Peyer's patch (tissue), 4 donors: ENCODE results near the gene NFKBIE. TPM values are rescaled to one million over a fixed set of nuclear protein-coding genes. Genes with fewer than 3 reads are reported as not detected.
A peak's percentile ranks its signal among the peaks of the same experiment; 100 is the strongest.

Source experiments
- DNase-seq, 3 donors: peaks; one replicate each; pipeline ENCODE4 v3.0.0-alpha.2; 2017 to 2019
- H3K27ac ChIP-seq, 4 donors: fragments of 200-600 bp; sonication (generic); one replicate each; pipeline ENCODE4 v1.5.1; 2016 to 2019
- H3K27me3 ChIP-seq, 2 donors: fragments of 200-600 bp; sonication (generic); one replicate each; pipeline ENCODE4 v1.5.1; 2019
- H3K36me3 ChIP-seq, 3 donors: fragments of 200-600 bp; sonication (generic); one replicate each; pipeline ENCODE4 v1.5.1; 2016 to 2019
- H3K4me1 ChIP-seq, 4 donors: fragments of 200-600 bp; sonication (generic); one replicate each; pipeline ENCODE4 v1.5.1; 2016 to 2019
- H3K4me3 ChIP-seq, 4 donors: fragments of 200-600 bp; sonication (generic); 1 replicate in 3 of 4; 2 replicates in 1 of 4; pipeline ENCODE4 v1.5.1; 2016 to 2019; ENCODE audit warnings: mild to moderate bottlenecking in 1 of 4
- H3K9me3 ChIP-seq, 4 donors: fragments of 200-600 bp; sonication (generic); one replicate each; pipeline ENCODE4 v1.5.1; 2016 to 2019; ENCODE audit warnings: mild to moderate bottlenecking in 1 of 4
- CTCF ChIP-seq, 6 experiments: fragments of 450-650 bp in 4 of 6; fragments of 200-600 bp in 2 of 6; sonication (generic) in 1 of 6; IDR thresholded peaks; one replicate each; pipeline ENCODE4 v1.5.1; 2017 to 2019; ENCODE audit warnings: antibody characterized with exemption in 6 of 6, mild to moderate bottlenecking in 3 of 6, moderate library complexity in 1 of 6
- POLR2A ChIP-seq, 2 donors: fragments of 450-650 bp; IDR thresholded peaks; one replicate each; pipeline ENCODE4 v1.5.1; 2017; ENCODE audit warnings: antibody characterized with exemption in 2 of 2, mild to moderate bottlenecking in 2 of 2, moderate library complexity in 2 of 2
- total RNA-seq, 4 donors: library from RNA; depleted of rRNA; stranded (reverse); fragments of >200 nt; gene quantifications; one replicate each; pipeline ENCODE4 v1.1.0, GENCODE V29; 2016

Gene NFKBIE
- total RNA-seq, 4 donors from 2014 or later, result 16.9 to 36.3 (median 24.9) TPM

GRCh38 chr6:44247338-44248302 lies 17.7 kb downstream of the NFKBIE start:
- TF ChIP-seq POLR2A (IDR thresholded peaks at IDR 0.05), result no peak
- peaks cover 0 to 38% (median 0%) of the 10 kb centered on the region in 3 donors for H3K36me3 ChIP-seq
- no peaks in the 10 kb centered on the region for H3K27me3 ChIP-seq
- H3K4me3 ChIP-seq, result peak overlapping the region; percentile 81 to 93 (median 83)
- peak; percentile 70 to 91 (median 90) for DNase-seq
- H3K27ac ChIP-seq, result peak overlapping the region; percentile 92 to 96 (median 95)
- H3K4me1 ChIP-seq, result peaks cover 0 to 35% (median 10%) of the 10 kb centered on the region in 4 donors
- no peaks in the 10 kb centered on the region for H3K9me3 ChIP-seq

- Histone ChIP-seq H3K4me3 (peak within 1 kb of the TSS; percentile 81 to 93 (median 83)), H3K27ac (peak within 1 kb of the TSS; percentile 92 to 96 (median 95)), H3K4me1 (peaks cover 0 to 35% (median 10%) of the 10 kb centered on the region in 4 donors), H3K27me3 (no peaks in the 10 kb centered on the region), H3K36me3 (peaks cover 0 to 30% (median 0%) of the 10 kb centered on the region in 3 donors), H3K9me3 (no peaks in the 10 kb centered on the region)
- DNase-seq, result peak; percentile 95 to 99 (median 97)
- TF ChIP-seq POLR2A (IDR thresholded peaks at IDR 0.05) (peak; percentile 98 to 99), CTCF (IDR thresholded peaks at IDR 0.05) (peak in 1 of 6 experiments; percentile 16)
Observed at GRCh38 chr6:44246663-44247337, 18.6 kb downstream of the NFKBIE start, which contains the start of gene HSP90AB1. TSS of gene HSP90AB1 (plus strand) at chr6:44247101. CDS start at chr6:44248630, 1,529 bp downstream.

DNA sequence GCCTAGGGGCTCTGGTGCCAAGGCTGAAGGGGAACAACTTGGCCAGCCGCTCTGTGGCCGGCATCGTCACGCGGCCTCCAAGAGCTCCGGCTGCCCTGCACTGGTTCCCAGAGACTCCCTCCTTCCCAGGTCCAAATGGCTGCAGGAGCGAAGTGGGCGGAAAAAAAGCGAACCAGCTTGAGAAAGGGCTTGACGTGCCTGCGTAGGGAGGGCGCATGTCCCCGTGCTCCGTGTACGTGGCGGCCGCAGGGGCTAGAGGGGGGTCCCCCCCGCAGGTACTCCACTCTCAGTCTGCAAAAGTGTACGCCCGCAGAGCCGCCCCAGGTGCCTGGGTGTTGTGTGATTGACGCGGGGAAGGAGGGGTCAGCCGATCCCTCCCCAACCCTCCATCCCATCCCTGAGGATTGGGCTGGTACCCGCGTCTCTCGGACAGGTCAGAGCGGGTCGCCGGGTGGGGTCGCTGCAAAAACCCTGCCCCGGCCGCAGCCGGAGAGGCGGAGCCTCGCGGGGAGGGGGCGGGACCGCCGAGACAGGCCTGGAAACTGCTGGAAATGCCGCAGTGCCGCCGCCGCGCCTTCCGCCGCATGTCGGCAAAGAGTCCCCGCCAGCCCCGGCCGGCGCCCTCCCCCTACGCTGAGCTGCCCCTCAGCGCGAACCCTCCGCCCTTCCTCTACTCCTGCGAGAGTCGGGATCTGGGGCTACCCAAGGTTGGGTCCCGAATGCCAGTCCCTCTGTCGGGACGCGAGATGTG lies 19.3 kb downstream of the NFKBIE start:
- Histone ChIP-seq H3K27me3 (no peaks in the 10 kb centered on the region), H3K4me1 (peaks cover 0 to 35% (median 10%) of the 10 kb centered on the region in 4 donors), H3K4me3 (peak overlapping the region; percentile 81 to 93 (median 83)), H3K36me3 (peaks cover 0 to 23% (median 0%) of the 10 kb centered on the region in 3 donors), H3K27ac (peak overlapping the region; percentile 92 to 96 (median 95)), H3K9me3 (no peaks in the 10 kb centered on the region)
- TF ChIP-seq POLR2A (IDR thresholded peaks at IDR 0.05), result no peak
- TF ChIP-seq CTCF (IDR thresholded peaks at IDR 0.05), result peak in 1 of 6 experiments; percentile 15
- peak; percentile 87 to 95 (median 92) for DNase-seq

DNA sequence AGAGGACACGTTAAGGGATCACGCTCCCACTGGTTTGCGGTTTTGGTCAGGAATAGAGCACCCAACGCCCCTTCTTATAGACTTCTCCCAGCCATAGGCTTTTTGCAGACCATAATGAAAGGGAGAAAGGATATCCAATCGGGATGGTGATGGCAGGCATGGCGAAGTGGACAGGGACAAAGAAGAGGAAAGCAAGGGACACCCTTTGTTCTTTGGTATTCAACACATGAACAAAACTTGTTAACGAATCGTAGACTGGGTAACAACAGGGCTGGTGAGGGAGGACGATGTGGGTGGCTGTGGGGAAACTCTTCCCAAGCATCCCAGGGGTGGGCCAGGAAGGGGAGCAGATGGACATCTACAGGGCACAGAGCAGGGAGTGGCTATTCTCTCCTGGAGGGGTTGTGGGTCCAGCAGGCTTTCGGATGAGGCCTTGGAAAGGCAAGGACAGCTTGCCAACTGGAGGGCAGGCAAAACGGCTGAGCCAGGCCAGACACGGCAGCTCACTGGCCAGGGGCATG lies 19.9 kb downstream of the NFKBIE start:
- Histone ChIP-seq H3K4me3 (peak overlapping the region; percentile 81 to 93 (median 83)), H3K27me3 (no peaks in the 10 kb centered on the region), H3K27ac (peak overlapping the region; percentile 92 to 96 (median 95)), H3K36me3 (peaks cover 0 to 16% (median 0%) of the 10 kb centered on the region in 3 donors), H3K4me1 (peaks cover 0 to 29% (median 10%) of the 10 kb centered on the region in 4 donors), H3K9me3 (no peaks in the 10 kb centered on the region)
- TF ChIP-seq CTCF (IDR thresholded peaks at IDR 0.05) (no peak), POLR2A (IDR thresholded peaks at IDR 0.05) (no peak)
- DNase-seq, result no peak

- Histone ChIP-seq H3K27me3 (no peaks in the 10 kb centered on the region), H3K9me3 (no peaks in the 10 kb centered on the region), H3K4me3 (no peak overlapping the region), H3K36me3 (no peaks in the 10 kb centered on the region), H3K27ac (no peak overlapping the region), H3K4me1 (peaks cover 0 to 10% (median 5%) of the 10 kb centered on the region in 4 donors)
- TF ChIP-seq POLR2A (IDR thresholded peaks at IDR 0.05) (no peak), CTCF (IDR thresholded peaks at IDR 0.05) (no peak)
- no peak for DNase-seq
Observed at GRCh38 chr6:44243345-44243744, 22.0 kb downstream of the NFKBIE start.
